HG02970 (cell line): ENCODE data around the gene MARCKSL1.
"Not testable (repeated sequence)": the region's sequence is repeated elsewhere in the genome, so short reads cannot be mapped to it uniquely, and the experiment has no call there.

Source experiments
- ATAC-seq: cut with Tn5 transposase; IDR thresholded peaks from one replicate; pipeline ENCODE4 v1.9.1; 2021; ENCODE audit warnings: mild to moderate bottlenecking, moderate library complexity, moderate number of reproducible peaks; ENCODE audit not compliant: unreplicated experiment, low FRiP score

The MARCKSL1 gene

GRCh38 chr1:32334274-32334861 is 1.7 kb downstream of the MARCKSL1 start:
- no peak for ATAC-seq

- ATAC-seq: no peak
Measured at GRCh38 chr1:32333251-32333963, 2.6 kb downstream of the MARCKSL1 start.

- ATAC-seq: no peak
Measured at GRCh38 chr1:32332290-32333079, 3.5 kb downstream of the MARCKSL1 start.

GRCh38 chr1:32331549-32331948 is 4.5 kb downstream of the MARCKSL1 start:
- no peak for ATAC-seq

GRCh38 chr1:32330558-32331151 is 5.4 kb downstream of the MARCKSL1 start:
- ATAC-seq: no peak

DNA sequence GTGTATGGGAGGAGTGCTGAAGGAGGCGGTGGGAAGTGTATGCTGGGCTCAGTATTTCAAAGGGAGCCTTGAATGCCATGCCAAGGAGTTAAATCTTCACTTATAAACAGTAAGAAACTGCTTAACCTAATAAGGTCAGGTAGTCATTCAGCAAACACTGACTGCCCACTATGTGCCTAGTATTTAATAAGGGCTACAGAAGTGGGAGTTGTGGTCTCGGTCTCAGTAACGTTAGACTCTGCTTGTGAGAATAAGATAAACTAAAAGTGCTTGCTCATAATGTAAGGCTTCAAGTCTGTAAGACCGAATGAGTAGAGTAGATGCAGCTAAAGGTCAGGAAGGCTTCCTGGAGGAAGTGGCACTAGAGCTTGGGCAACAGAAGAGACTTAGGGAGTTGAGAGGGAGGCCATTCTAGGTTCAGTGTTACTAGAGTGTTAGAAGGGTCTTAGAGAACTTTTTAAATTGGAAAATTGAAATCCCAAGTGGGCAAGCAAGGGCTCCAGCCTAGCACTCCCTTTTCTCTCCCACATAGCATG is 6.0 kb downstream of the MARCKSL1 start:
- ATAC-seq: no peak

DNA sequence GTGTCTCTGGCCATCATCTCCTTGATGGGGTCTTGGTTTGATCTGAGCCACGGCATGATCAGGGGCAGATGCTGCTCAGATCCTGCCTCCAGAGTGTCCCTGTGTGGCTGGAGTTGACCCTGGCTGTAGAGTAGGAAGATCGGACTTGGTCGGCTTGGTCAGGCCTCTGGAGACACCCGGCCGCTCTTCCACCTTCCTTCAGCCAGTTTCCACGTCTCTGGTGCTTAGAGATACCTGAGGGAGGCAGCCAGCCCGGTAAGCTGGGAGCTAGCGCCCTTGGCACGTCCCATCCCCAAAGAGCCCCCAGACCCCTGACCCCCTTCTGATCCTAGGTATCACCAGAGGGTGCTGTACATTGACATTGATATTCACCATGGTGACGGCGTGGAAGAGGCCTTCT is 8.8 kb downstream of the MARCKSL1 start:
- no peak for ATAC-seq

GRCh38 chr1:32321712-32322291 is 14.2 kb downstream of the MARCKSL1 start:
- ATAC-seq: no peak

DNA sequence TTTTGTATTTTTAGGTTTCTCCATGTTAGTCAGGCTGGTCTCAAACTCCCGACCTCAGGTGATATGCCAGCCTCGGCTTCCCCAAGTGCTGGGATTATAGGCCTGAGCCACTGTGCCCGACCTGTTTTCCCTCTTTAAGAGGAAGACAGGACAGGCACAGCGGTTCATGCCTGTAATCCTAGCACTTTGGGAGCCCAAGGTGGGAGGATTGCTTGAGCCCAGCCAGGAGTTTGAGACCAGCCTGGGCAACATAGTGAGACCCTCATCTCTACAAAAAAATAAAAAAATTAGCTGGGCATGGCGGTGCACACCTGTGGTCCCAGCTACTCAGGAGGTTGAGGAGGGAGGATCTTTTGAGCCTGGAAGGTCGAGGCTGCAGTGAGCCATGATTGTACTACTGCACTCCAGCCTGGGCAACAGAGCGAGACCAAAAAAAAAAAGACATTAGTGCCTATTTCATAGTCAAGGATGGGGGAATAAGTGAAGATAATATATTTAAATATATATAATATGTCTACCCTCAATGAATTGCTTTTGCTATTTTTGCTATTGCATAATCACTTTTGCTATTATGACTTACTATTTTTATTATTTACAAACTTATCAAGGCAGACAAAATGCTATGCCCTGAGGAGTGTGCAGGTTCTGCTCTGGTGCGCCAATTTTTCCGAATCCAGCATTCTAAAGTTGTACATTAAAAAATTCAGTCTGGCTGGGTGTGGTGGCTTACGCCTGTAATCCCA is 17.7 kb downstream of the MARCKSL1 start:
- no peak for ATAC-seq

DNA sequence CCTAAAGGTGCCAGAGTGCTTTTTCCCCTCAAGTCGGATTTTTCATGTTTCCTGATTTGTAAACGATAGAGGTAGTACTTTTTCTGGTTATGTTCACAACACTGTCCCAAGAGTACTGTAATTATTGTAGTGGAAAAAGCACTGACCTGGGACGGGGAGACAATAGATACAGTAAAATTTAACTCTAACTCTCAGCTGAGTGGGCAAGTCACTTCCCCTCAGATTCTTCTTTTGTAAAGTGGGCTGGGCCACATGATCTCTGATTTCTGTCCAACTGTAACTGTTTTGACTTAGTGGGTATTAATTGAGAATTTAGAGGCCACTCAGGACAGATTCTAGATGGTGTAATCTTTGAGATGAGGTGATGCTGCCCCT is 19.1 kb downstream of the MARCKSL1 start:
- ATAC-seq: no peak

DNA sequence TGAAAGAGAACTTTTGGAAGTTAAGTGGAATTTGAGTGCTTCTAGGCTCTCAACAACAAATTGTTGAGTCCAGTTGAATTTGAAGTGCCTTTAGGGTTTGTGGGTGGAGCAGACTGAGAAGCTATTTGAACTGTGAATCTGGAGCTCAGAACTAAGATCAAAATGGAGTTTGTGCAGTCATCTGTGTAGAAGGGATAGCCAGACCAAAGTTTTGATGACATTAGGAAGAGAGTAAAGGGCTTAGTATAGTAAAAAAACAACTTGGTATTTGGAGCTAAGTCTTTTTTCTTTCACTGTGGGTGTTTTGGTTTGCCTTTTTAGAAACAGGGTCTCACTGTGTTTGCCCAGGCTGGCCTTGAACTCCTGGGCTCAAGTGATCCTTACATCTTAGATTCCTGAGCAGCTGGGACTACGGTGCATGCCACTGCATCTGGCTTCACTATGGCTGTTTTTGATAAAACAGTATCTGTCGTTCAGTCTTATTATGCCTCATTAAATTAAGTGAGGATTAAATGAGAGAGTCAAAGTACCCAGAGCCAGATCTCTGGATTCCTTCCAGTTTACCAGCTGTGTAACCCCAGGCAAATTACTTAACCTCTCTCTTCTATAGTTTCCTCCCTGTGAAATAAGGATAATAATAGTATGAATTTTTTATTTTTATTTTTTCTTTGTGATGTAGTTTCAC is 24.2 kb downstream of the MARCKSL1 start:
- no peak for ATAC-seq

DNA sequence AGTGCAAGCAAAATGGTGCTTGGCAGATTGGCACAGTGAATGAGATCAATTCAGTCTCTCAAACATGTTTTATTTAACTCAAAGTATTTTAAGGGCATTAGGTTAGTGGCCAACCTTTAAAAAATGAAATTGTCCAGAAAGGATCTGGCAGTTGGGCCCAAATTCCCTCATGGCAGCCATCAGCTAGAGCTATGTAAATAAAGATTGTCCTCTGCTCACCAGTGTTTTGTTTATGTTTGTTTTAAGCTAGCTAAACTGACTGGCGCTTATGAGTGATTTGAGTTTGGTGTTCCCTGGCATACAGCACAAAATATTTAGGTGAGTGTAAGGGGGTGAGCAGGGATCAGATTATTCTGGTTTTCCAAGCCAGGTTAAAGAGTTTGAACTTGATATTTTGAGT is 26.1 kb downstream of the MARCKSL1 start:
- ATAC-seq: no peak

DNA sequence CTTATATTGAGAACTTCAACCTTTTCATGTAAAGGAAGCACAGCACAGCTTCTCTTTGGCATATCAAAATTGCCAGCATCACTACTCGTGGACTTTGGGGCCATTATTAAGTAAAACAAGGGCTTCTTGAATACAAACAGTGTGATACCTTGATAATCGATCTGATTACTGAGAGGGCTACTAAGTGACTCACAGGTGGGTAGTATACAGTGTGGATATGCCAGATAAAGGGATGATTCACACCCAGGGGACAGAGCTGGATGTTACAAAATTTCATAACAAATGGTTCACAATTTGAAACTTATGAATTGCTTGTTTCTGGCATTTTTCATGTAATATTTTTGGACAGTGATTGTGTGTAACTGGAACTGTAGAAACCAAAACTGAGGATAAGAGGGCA is 28.7 kb downstream of the MARCKSL1 start:
- ATAC-seq: no peak

DNA sequence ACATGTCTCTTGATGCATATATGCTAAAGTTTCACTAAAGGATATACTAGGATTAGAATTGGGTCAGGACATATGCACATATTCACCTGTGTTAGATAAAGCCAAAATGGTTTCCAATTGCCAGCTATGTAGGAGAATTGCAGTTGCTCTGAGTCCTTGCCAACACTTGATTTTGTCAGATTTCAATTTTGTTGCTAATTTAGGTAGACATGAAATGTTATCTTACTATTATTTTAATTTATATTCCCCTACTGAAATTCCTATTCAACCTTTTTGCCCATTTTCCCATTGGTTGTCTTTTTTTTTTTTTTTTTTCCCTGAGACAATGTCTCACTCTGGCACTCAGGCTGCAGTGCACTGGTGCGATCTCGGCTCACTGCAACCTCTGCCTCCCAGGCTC is 30.7 kb downstream of the MARCKSL1 start:
- ATAC-seq: no peak

DNA sequence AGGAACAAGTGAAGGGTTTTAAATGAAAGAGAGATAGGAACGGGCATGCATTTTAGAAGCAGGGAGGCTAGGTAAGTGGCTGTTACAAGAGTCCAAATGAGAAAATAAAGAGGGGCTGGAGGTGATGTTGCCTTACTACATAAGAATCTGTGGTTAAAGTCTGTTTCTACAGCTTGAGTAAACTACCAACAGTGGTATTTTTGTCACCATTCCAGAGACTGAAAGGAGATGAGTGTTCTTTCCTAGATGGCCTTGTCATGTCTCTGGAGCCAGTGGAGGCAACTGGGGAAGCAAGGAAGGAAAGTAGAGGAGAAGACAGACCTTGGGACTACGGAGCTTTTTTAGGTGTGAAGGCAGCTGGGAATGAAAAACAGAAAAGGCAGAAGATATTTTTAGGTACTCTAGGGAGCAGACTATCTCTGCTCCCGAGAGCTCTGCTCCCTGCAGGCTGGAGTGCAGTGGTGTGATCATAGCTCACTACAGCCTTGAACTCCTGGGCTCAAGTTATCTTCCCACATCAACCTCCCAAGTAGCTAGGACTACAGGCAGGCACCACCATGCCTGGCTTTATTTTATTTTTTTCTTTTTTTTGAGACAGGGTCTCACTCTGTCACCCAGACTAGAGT is 31.9 kb downstream of the MARCKSL1 start:
- ATAC-seq: no peak

DNA sequence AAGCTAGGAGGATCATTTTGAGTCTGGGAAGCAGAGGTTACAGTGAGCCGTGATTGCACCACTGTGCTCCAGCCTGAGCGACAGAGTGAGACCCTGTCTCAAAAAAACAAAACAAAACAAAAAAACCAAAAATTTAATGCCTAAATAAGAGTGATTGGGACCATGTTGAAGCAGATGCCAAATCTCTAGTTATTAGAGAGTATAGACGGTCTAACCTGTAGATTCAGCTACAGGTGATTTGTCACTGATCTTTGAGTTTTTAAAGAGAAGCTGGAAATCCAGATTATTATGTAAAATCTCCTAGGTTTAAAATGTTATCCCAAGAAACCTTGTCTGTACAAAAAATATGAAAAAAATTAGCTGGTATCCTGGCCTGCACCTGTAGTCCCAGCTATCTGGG is 32.7 kb downstream of the MARCKSL1 start:
- ATAC-seq: no peak

- no peak for ATAC-seq
Measured at GRCh38 chr1:32299327-32299726, 36.7 kb downstream of the MARCKSL1 start.

GRCh38 chr1:32298211-32298610 is 37.8 kb downstream of the MARCKSL1 start:
- not testable (repeated sequence) for ATAC-seq
